Astrocyte of the spinal cord (primary cell): Measurements from ENCODE around the gene MSRB3.

Experiments used
- DNase-seq: peaks from one replicate; pipeline ENCODE4 v3.0.0; 2011; ENCODE audit warnings: low read depth, low spot score
- H3K4me3 ChIP-seq: 2 replicates; pipeline ENCODE4 v1.5.1; 2011; ENCODE audit warnings: low read depth, mild to moderate bottlenecking, low read length, moderate library complexity
- in situ Hi-C: cut with HindIII; loops from 2 replicates; pipeline ENCODE4 v1.10.0; 2017; ENCODE audit warnings: low sequenced_read_pairs
- TF ChIP-seq, protein P1 (sequence below): IDR thresholded peaks from 2 replicates; pipeline ENCODE4 v1.5.1; 2012; ENCODE audit warnings: low read depth, mild to moderate bottlenecking, low read length, inconsistent platforms

The MSRB3 gene

DNA sequence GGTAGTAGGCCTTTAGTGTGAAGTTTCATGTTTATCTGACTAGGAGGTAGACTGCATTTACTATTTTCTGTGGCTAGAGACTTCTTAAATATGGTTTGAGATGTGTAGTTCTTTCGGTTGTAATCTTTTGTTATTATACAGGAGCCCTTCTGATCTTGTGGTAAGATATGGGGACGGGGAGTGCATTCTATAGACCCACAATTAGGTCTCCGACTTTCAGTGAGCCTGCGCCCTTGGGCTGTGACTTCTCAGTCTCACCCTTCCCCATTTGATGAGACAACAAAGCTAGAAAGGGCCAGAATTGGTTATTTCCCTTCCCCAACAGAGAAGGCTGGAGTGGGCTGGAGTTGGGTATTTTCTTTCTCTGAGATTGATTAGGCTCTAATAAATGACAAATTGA lies 130.0 kb downstream of the MSRB3 start:
- H3K4me3 ChIP-seq, result no peak overlapping the region
- no peak for DNase-seq
- in situ Hi-C loops, result no loop called here
- TF ChIP-seq, protein P1, sequence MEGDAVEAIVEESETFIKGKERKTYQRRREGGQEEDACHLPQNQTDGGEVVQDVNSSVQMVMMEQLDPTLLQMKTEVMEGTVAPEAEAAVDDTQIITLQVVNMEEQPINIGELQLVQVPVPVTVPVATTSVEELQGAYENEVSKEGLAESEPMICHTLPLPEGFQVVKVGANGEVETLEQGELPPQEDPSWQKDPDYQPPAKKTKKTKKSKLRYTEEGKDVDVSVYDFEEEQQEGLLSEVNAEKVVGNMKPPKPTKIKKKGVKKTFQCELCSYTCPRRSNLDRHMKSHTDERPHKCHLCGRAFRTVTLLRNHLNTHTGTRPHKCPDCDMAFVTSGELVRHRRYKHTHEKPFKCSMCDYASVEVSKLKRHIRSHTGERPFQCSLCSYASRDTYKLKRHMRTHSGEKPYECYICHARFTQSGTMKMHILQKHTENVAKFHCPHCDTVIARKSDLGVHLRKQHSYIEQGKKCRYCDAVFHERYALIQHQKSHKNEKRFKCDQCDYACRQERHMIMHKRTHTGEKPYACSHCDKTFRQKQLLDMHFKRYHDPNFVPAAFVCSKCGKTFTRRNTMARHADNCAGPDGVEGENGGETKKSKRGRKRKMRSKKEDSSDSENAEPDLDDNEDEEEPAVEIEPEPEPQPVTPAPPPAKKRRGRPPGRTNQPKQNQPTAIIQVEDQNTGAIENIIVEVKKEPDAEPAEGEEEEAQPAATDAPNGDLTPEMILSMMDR, result no peak

DNA sequence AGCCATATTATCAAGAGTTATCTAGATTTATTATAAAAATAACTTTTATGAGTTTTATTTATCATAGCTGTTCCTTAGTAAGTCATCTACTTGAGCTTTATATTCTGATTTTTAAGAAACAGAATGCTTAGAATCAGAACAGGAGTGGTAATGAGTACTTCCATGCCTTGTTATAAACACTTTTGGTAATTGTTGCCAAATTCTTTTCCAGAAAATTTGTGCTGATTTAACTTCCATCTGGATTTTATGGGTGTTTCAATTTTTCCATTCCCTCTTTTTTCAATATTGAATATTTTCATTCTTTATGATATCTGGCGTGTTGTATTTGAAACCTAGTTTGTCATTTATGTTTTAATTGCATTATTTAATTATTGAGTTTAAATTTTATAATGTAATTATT lies 131.2 kb downstream of the MSRB3 start:
- in situ Hi-C loops, result no loop called here
- no peak for DNase-seq
- TF ChIP-seq, protein P1, result no peak
- H3K4me3 ChIP-seq, result no peak overlapping the region

DNA sequence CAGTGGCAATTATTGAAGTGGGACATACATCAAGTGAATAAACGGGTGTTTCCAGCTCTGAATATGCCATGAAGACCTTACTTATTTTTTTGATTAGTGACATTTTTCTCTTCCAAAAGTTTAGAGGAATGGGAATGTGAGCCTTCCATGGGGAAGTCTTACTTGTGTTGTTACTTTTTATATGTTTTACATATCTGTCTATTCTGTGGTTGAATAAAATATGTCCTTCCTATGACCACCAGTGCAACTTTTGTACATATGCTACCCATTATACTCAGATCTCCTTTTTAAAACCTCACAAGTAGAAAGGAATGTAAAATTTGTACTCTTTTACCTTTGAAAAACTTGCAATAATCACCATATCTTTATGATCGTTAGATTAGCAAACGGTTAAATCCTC lies 132.7 kb downstream of the MSRB3 start:
- DNase-seq, result no peak
- TF ChIP-seq, protein P1, result no peak
- H3K4me3 ChIP-seq, result no peak overlapping the region
- in situ Hi-C loops, result no loop called here

DNA sequence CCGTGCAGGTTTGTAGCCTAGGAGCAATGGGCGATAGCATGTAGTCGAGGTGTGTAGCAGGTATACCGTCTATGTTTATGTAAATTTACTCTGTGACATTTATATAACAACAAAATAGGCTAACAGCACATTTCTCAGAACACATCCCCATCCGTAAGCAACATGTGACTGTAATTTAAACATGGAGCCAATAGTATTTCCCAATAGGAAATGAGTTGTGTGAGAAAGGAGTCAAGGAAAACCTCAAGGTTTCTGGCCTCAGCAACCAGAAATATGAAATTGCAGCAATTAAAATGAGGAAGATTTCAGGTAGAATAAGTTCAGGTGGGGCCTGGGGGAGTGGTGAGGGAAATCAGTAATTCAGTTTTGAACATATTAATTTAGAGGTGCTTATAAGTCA lies 136.0 kb downstream of the MSRB3 start:
- TF ChIP-seq, protein P1, result no peak
- in situ Hi-C loops, result no loop called here
- no peak overlapping the region for H3K4me3 ChIP-seq
- DNase-seq, result no peak

DNA sequence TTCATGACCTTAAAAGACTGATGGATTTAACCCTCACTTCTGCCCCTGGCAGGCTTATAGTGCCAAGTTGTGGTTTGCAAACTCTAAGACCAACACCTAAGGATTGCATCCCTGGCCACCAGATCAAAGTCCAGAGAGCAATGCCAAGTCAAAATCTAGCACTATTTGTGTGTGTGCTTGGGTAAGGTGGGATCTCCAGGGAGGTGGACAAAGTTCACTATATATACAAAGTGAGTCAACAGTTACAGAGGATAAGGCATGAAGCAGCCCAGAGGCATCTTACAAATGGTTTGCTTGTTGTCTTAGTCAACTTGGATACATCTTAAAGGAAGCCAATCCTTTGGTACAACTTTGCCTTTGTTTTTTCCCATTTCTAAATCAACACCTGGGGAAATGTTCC lies 137.3 kb downstream of the MSRB3 start:
- TF ChIP-seq, protein P1, result no peak
- in situ Hi-C loops, result no loop called here
- no peak overlapping the region for H3K4me3 ChIP-seq
- DNase-seq, result no peak

DNA sequence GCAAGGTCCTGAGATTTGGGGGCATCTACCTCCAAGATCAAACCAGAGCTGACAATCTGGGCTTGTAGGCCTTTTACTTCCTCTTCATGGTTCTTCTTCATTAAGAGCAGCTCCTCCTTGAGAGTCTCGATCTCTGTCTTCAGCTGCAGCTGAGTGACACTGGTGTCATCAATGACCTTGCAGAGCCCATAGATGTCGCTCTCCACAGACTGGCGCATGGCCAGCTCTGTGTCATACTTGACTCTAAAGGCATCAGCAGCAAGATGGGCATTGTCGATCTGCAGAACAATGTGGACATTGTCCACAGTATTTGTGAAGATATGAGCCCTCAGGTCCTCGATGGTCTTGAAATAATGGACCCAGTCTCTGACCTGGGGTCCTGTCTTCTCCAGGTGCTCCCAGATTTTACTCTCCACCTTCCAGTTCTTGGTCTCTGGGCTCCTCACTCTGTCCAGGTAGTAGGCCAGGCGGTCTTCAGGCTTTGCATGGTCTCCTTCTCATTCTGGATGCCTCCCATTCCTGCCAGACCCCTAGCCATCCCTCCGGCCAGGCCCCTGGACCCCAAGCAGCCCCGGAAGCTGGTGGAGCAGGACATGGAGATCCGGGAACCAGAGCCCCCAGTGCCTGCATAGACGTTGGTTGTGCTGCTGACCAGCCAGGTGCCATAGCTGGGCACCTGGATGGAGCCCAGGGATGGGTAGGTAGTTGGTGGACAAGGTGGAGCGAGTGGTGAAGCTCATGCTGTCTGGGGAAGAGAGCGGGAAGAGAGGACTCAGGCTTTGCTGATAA lies 141.0 kb downstream of the MSRB3 start:
- TF ChIP-seq, protein P1, result no peak
- H3K4me3 ChIP-seq, result no peak overlapping the region
- in situ Hi-C loops, result no loop called here
- DNase-seq, result no peak
